HG03575 (cell line): Measurements from ENCODE around the gene KANSL1.

ENCODE experiments used
- ATAC-seq: cut with Tn5 transposase; IDR thresholded peaks from one replicate; pipeline ENCODE4 v1.9.1; 2021; ENCODE audit not compliant: unreplicated experiment, insufficient number of reproducible peaks, low FRiP score; ENCODE audit errors: extremely low read depth

Gene KANSL1

DNA sequence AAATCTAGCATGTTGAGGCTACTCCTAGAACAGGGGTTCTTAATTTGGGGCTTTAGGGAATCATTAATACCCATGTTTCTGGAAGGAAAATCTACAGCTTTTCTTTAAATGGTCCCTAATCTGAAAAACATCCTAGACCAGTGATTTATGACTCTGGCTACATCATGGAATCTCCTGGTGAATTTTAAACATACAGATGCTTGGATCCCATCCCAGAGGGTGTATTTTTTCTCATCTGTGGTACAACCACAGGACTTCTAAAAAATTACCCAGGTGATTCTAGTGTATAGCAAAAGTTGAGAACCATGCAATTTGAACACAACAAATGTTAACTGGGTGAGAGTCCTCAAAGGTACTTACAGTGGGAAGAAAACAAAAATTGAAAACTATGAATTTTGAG is 41.5 kb downstream of the KANSL1 start:
- ATAC-seq, result no peak

GRCh38 chr17:46150216-46150963 is 42.8 kb downstream of the KANSL1 start:
- no peak for ATAC-seq

DNA sequence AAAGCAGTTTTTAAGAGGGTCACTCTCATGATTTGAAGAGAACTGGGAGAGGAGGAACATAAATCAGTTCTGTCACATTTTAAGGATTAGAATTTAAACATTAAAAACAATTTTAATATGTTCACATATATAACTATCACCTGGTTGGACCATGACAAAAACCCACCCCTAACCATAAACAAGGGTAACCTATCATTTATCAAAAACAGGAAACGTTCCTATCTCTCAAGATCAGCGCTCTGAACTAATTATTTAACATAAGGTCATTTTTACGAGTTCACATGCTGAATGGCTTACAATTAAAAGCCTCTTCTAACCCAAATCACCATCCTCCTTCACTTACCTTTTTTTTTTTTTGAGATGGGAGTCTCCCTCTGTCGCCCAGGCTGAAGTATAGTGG is 45.0 kb downstream of the KANSL1 start:
- ATAC-seq, result no peak

GRCh38 chr17:46147296-46147695 is 45.9 kb downstream of the KANSL1 start:
- no peak for ATAC-seq

DNA sequence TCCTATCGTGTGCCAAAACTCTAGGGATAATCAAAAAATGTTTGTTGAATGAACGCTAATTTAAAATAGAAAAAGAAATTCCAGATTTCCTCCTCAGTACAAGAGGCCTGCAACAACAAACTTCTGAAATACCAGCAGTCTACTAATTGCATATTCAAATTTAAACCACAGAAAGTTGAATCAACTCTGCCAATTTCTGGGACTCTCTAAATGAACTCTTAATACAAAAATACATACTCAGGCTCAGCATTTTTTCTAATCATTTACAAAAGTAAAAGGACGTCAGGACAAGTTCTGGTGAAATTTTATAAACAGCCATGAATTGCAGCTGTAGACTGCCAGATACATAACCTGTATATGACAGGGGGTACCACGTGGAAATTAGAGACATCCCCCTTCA is 49.0 kb downstream of the KANSL1 start:
- no peak for ATAC-seq

- no peak for ATAC-seq
Observed at GRCh38 chr17:46143827-46144236, 49.4 kb downstream of the KANSL1 start.

DNA sequence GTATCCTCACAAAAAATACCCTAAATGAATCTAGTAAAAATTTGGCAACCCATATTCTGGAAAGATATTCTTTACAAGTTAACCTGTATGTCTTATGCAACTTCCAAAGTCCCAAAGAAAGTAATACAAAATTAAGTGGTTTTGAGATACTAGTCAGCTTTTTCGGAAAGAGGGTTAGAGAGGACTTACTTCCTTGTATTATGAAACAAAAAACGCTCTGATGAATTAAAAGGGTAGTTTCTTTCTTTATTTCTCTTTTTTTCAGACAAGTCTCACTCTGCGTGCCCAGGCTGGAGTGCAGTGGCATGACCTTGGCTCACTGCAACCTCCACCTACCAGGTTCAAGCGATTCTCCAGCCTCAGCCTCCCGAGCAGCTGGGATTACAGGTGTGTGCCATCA is 51.6 kb downstream of the KANSL1 start:
- ATAC-seq, result no peak

- no peak for ATAC-seq
Observed at GRCh38 chr17:46140645-46141197, 52.5 kb downstream of the KANSL1 start.

- no peak for ATAC-seq
Observed at GRCh38 chr17:46139432-46140210, 53.6 kb downstream of the KANSL1 start.

GRCh38 chr17:46138473-46138872 is 54.8 kb downstream of the KANSL1 start:
- no peak for ATAC-seq

GRCh38 chr17:46136820-46137219 is 56.4 kb downstream of the KANSL1 start:
- no peak for ATAC-seq

GRCh38 chr17:46135879-46136563 is 57.2 kb downstream of the KANSL1 start:
- no peak for ATAC-seq

DNA sequence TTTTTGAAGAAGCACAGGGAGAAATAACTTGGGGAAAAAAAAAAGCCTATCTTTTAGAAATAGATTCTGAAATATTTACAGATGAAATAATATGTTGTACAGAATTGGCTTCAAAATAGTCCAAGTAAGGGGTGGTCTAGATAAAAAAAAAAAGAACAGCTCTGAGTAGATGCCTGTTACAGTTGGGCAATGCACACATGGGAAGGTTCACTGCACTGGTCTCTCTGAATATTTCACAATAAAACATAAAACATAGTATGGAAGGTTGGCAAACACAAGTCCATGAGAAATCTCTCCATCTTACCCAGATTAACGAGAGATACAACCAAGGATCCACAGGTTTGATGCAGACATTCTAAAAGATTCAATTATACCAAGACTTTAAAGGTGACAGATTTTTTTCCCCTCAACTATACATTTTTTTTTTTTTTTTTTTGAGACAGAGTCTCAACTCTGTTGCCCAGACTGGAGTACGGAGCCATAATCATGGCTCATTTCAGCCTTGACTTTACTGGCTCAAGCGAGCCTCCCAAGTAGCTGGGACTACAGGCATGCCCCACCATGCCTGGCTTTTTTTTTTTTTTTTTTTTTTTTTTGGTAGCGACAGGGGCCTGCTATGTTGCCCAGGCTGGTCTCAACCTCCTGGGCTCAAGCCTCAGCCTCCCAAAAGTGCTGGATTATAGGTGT is 58.0 kb downstream of the KANSL1 start:
- ATAC-seq, result no peak

GRCh38 chr17:46129302-46129701 is 63.9 kb downstream of the KANSL1 start:
- no peak for ATAC-seq

DNA sequence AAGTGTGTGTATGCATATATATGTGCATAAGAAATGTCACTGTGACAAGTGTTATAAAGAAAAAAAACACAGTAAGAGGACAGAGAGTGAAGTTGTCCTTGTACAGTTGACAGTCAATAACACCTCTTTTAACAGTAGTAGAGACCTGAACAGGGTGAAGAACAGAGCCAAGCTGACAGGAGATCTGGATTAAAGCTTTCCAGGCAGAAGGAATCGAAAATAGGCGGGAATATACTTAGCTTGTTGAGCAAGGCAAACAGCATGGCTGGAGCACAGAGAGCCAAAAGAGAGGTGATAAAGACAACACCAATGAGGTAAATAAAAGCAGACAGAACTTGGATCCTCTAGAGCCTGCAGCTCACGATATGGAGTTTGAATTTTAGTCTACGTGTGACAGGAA is 64.8 kb downstream of the KANSL1 start:
- no peak for ATAC-seq

GRCh38 chr17:46127524-46127923 is 65.7 kb downstream of the KANSL1 start:
- ATAC-seq, result no peak

DNA sequence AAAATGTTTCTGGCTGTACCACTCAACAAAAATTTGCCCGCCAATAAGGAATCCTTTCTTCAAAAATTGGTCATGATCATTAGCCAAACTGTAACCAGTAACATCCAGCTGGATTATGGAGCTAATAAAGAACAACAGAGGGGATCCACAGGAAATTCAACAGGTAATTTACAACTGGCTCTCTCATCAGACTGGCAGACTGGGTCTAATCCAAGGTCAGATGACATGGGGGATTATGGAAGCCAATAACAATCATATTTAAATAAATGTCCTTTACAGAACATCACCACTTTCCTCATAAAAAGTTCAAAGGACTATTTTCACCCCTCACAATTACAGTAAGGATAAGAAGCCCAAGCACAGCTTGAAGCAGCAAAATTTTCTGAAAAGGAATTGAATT is 66.4 kb downstream of the KANSL1 start:
- ATAC-seq, result no peak

- no peak for ATAC-seq
Observed at GRCh38 chr17:46125831-46126230, 67.4 kb downstream of the KANSL1 start.
